ENCODE measurements around the gene NOXA1. TPM values are rescaled to one million over a fixed set of nuclear protein-coding genes. Genes with fewer than 3 reads are reported as not detected.

Gene NOXA1
- total RNA-seq, 1 donor, result 0.36 TPM

DNA sequence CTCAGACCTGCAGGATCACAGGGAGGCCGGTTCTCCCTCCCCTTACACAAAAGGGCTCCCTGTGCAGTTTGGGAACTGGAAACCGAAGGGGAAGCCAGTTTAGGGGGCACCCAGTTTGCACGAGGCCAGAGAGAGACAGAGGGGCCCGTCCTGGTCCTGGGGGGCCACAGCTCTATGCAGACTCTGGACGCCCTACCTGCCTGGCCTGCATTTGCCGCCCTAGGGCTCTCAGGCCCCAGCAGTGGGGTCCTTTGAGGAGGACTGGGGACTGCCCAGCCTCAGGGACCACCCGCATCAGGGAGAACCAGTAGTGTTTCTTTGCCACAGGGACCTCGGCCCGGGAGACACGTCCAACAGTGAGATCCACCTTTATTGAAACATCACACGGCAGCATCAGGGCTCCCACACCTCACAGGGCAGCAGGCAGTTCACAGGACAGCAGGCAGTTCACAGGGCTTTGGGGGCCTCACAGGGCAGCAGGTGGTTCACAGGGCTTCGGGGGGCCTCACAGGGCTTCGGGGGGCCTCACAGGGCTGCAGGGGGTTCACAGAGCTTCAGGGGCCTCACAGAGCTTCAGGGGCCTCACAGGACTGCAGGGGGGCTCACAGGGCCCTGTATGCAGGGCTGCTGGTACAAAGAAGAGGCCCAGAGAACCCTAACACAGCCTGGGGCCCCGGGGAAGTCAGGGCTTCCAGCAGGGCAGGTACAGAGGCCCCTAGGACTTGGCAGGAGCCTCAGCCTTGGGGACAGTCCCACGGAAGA, 36.6 kb downstream of the NOXA1 start:
- TF ChIP-seq, protein P1, sequence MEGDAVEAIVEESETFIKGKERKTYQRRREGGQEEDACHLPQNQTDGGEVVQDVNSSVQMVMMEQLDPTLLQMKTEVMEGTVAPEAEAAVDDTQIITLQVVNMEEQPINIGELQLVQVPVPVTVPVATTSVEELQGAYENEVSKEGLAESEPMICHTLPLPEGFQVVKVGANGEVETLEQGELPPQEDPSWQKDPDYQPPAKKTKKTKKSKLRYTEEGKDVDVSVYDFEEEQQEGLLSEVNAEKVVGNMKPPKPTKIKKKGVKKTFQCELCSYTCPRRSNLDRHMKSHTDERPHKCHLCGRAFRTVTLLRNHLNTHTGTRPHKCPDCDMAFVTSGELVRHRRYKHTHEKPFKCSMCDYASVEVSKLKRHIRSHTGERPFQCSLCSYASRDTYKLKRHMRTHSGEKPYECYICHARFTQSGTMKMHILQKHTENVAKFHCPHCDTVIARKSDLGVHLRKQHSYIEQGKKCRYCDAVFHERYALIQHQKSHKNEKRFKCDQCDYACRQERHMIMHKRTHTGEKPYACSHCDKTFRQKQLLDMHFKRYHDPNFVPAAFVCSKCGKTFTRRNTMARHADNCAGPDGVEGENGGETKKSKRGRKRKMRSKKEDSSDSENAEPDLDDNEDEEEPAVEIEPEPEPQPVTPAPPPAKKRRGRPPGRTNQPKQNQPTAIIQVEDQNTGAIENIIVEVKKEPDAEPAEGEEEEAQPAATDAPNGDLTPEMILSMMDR (IDR thresholded peaks at IDR 0.05; ENCODE audit: insufficient read depth, low read length), result no peak
- H3K4me3 ChIP-seq (ENCODE audit: low read depth, low read length), result peak overlapping the region; percentile 54
- DNase-seq (ENCODE audit: low read depth), result no peak

DNA sequence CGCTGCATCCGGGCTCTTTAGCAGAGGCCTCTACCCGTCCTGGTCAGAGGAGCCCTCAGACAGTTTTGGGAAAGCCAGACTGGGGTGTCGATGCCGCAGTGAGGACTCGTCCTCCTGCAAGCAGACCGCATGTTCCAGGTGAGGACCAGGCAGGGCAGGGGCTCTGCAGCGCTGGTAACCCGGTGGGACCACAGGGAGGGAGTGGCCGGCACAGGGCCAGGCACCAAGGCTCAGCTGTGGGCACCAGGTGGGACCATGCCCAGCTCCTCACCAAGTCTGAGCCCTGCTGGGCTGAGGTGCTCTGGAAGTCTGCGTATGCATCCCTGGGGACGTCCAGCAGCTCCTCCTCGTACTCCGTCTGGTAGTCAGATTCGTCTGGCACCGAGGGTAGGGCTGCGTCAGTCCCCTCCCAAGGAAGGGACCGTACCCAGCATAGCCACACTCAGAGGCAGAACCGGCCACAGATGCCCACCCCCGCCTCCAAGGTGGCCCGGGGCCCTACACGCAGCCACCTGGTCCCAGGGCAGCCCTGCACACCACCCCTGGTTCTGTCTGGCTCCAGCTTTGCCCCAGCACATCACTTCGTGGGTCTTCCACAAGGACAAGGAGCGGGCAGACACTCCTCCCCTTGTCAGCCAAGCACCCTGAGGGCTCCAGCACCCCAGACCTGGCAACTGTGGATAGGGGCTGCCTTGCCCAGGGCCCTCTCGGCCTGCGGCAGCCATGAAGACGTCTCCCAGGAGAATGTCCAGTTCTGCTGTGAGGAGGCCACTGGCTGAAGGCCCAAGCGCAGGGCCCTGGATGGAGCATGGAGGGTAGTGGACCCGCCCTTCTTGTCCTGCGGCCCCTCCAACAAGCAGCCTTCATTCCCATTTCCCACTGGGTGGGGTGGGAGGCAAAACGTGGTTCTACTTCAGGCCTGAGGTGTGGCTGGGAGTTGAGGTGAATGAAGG, 37.4 kb downstream of the NOXA1 start:
- TF ChIP-seq, protein P1 (IDR thresholded peaks at IDR 0.05; ENCODE audit: insufficient read depth, low read length), result no peak
- H3K4me3 ChIP-seq (ENCODE audit: low read depth, low read length), result no peak overlapping the region
- DNase-seq (ENCODE audit: low read depth), result no peak

DNA sequence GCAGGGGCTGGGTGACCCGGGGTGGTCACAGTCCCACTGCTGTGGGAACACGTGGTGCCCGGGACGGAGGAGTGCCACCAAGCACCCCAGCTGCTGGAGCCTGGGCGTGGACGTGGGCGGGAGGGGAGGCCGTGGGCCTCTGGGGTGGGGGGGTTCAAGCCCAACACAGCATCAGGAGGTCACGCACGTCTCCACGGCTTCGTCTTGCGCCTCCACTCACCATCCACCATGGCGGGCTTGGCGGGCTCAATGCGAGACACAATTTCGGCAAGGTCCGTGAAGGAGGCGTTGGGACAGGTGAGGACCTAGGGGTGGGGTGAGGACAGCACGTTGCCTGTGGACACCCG, 38.1 kb downstream of the NOXA1 start:
- DNase-seq (ENCODE audit: low read depth), result no peak
- TF ChIP-seq, protein P1 (IDR thresholded peaks at IDR 0.05; ENCODE audit: insufficient read depth, low read length), result no peak
- no peak overlapping the region for H3K4me3 ChIP-seq (ENCODE audit: low read depth, low read length)

DNA sequence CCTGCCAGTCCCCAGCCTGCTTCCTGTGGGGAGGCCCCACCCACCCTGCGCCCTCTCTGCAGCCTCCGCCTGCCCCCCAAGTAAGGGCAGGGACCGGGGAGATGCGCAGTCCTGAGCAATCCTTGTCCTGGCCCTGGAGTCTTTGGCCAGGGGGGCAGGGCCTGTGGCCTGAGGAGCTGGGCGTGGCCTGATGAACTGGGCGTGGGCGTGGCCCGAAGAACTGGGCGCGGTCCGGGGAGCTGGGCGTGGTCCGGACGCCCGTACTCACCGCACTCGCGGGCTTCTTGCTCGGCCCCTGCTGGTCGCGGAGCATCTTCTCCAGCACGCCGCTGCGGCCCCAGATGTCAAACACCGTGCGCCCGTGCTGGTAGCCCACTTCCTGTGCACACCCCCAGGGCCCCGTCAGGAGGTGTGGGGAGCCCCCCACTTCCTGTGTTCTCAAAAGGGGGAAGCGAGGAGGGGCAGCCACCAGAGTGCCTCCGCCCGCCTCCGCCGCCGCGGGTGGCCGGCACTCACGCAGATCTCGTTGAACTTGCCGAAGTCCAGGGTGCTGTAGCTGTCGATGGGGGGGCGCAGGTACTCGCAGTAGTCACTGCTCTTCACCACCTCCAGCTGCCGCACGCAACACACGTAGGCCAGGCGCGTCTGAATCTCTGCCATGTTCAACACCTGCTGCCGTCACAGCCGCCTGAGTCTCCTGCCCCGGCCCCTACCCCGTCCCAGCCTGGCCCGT, 38.6 kb downstream of the NOXA1 start:
- no peak overlapping the region for H3K4me3 ChIP-seq (ENCODE audit: low read depth, low read length)
- TF ChIP-seq, protein P1 (IDR thresholded peaks at IDR 0.05; ENCODE audit: insufficient read depth, low read length), result no peak
- no peak for DNase-seq (ENCODE audit: low read depth)

DNA sequence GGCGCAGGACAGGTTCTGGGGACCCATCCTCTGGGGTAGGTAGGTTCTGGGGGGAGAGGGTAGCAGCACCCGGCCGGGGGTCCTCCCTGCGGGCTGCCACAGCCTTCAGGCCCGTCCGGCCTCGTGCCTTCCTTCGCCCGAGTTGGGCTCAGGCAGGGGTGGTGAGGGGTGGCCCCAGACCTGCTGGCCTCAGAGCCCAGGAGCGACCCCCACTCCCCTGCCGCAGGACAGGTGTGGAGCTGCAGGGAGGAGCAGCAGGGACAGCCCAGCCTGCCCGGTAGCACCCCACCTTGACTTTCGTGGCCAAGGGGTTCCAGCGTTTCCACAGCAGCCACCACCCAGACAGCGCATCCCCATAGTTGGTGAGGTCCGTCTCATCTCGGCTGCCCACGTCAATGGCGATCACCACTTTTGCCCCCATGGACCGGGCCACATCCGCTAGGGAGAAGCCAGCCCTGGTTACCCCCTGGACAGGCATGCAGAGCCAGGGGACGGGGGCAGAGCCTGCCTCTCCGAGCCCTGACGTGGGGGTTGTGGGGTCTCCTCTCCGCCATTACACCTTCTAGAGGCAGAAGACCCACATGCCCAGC, 39.3 kb downstream of the NOXA1 start:
- TF ChIP-seq, protein P1 (IDR thresholded peaks at IDR 0.05; ENCODE audit: insufficient read depth, low read length), result no peak
- no peak for DNase-seq (ENCODE audit: low read depth)

More for the DNA sequence above, 39.3 kb downstream of the NOXA1 start:
- H3K4me3 ChIP-seq (ENCODE audit: low read depth, low read length), result no peak overlapping the region
